Stimulated activated CD8-positive, alpha-beta memory T cell treated with anti-CD3 and anti-CD28 coated beads, Interleukin-4, amount 100 ng/mL, for 48 hours (primary cell): ENCODE data around the gene FILIP1L.

Experiments used
- DNase-seq: peaks from one replicate; pipeline ENCODE4 v3.0.0-alpha.2; 2020

Gene FILIP1L

DNA sequence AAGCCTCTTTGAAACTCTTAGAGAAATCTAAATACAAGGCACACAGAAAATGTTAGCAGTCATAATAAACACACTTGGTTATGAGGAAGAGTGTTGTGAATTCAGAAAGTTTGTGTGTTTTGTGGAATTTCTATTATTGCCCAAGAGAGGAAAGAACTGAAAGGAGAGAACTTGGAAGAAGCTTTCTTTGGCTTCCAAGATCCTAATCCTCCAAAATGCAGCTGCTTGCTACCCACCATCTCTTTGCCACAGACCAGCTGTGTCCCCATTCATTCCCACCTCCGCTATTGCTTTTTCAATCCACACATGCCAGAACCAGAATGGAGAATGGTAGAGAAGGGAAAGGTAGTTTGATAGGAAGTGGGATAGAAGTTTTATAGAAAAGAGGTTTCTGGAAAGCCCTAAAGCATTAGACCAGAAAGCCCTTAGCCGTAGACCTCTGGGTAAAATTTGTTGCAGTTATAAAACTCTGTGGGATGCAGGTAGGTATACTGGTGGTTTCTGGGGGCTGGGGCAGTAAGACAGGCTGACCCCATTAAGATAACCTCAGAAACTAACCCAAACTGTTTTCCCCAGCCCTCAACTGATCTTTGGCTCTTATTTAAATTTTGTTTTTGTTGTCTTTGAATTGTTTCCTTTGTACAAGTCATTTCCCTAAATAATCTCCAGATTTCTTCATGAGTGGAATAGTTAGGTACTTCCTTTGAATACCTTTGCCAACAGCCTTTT, 108.5 kb downstream of the FILIP1L start:
- DNase-seq, result no peak

DNA sequence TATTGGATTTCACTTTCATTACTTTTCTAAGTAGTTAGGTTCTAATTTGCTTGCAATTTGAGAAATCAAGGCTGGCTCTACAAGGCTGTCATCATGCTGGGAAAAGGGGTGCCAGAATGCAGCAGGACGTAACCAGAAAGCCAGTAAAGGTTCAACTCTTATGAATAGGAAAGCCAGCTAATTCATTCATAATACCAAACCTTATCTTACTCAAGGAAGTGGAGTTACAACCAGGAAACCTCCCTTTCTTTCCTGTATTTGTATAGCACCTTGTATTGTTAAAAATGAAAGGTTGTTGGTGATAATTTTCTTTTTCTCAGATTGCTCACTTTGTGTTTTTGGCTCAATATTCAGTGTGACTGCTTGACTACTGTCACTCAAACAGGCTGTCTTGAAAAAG, 109.4 kb downstream of the FILIP1L start:
- DNase-seq, result no peak

DNA sequence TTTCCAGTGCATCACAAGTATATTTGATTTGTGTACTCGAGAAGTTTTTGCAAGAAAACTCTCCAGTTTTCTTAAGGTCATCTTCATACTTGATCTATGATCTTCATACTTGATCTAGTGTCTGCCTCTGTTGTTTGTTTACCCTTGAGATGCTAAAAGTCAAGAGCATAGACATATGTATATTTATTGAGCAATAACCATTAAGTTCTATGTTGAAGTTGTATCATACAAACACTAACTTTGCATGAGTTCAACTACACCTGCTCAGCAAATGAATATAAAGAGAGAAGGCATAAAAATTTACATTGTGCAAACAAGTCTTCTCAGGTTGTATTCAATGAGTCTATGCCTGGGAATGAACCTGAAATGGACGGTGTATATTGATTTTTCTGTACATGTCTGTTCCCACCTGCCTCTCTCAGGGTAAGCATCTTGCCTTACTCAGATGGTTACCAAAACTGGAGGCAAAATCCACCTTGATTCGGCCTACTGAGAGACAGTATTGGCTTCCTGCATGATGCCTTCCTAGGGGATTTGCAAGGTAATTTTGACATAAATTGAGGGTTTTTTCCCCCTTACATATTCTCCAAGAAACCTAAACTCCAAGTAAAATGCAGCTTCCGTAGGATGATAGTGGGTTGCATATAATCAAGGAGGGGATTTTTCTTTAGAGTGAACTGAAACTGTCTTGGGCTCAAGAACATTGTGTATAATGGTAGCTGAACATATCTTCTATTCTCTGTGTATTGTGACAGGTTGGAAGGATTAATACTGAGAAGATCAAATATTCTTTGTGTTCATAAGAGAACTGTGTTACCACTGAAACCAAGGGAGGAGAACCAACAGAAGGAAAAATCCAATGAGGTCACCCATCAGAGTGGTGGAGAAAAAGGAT, 110.4 kb downstream of the FILIP1L start:
- no peak for DNase-seq

DNA sequence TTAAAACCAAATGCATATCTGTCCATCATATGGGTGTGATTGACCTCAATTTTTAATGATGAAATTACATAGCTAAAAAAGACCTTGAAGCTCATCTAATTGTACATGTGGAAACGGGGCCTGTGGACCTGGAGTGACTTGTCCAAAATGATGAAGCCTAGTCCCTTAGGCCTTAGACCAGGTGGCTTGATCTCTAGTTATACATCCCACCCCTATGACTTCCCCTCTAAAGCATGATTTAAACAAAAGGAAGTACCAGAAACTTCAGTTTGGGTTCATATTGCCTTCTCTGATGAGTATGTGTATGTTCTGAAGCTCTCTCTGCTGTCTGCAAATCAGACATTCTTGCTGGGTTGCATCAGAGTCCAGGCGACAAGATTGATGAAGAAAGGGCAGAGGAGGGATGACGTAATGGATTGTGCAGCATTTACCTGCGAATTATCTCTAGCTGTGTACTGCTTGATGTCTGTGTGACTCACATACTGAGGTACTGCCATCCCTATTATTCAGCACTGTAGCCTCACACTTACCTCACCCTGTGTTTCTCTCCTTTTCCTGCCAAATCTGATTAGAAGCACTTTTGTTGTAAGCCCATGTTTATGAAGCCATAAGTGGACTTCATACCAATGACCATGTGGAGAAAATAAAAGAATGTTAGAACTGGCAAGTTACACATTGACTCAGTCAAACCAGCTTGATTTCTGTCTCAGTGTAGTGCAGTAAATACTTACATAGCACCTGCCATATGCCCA, 111.5 kb downstream of the FILIP1L start:
- DNase-seq, result no peak

DNA sequence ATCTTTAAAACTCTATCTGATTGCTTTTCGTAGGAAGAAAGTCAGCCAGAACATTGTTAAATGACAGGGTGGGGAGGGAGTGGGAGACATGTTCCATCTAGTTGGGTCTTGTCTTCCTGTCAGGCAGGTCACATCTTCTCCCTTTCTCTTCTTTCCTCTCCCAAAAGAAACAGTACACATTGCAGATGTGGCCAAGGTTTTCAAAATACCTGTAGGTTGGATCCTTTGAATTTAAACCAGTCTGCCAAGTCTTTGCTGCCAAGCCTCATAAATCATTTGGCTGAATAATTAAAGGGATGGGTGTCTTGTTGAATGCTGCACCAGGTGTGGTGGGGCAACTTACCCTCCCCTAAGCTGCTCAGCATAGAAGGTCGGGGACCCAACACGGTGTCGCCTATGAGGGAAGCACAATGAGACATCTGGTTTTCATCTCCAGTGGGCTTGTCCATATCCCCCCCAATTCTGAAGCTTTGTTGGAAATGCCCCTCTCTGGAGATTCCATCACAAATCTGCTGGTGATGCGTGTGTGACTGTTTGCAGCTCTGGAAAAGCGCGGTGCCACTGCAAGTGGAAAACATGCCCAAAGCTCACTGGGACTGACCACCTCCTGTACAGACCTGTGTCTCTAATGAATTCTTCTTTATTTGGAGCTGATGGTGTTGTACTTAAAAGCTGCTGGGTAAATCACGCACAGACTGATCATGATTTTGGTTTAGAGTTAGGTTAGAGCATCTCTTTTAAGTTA, 112.6 kb downstream of the FILIP1L start:
- no peak for DNase-seq

DNA sequence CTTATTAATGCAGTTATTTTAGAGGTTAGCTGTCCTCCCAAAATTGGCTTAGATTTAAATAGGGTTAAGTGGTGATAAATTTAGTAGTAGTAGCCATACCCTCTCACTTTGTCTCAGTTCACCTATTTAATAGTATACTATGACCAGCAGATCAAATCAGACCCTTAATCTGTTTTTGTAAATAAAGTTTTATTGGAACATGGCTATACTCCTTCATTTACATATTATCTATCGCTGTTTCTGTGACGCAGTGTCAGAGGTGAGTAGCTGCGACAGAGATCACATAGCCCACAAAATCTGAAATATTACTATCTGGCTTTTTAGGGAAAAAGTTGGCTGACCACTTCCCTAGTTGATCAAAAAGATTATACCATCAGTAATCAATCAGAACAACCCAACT, 113.2 kb downstream of the FILIP1L start:
- DNase-seq, result no peak

DNA sequence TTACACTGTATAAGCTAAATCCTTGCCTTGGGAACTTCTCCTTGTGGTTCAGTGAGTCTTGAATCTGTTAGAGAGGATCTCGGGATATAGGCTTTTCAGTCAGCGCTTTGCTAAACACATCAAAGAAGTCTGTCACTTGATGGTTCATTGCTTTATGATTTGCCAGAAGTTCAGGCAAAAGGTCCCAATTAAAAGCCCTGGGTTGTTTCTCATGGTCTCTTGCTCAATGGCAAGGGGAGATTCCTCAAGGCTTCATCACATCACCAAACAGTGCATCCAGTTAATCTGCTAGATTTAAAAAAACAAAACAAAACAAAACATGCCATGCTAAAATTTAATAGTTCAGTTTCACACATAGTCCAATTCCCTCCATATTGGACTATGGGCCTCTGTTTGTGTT, 114.8 kb downstream of the FILIP1L start:
- DNase-seq, result no peak

DNA sequence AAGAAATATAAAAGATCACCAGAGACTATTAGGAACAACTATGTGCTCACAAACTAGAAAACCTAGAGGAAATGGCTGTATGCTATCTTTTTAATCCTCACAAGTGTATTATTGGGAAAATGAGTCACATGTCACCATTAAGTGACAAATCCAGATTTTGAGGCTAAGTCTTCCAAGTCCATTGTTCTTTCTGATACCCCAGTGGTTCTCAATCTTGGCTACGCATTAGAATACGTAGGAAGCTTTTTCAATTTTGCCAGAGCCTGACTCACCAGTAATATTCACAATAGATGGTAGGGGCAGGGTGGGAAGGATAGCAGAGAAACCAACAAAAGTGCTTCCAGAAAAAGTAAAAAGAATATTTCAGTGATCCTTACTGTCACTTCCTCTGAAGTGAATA, 117.0 kb downstream of the FILIP1L start:
- no peak for DNase-seq

DNA sequence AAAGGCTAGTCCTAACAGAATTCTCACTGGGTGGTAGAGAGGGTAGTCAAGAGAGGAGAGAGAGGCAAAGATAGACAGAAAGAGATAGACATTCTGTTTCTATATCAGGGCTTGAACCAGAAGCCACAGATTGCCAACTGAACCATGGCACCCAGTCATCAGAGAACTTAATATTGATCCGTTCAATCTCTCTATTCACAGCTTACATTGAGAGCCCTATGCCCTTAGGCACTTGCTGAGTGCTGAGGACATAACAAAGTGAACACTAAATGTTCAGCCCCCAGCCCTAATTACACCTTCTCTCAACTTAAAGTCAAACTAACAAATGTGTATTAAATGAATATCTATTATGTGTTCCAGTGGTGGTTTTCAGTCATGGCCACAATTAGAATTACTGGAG, 124.1 kb downstream of the FILIP1L start:
- no peak for DNase-seq

DNA sequence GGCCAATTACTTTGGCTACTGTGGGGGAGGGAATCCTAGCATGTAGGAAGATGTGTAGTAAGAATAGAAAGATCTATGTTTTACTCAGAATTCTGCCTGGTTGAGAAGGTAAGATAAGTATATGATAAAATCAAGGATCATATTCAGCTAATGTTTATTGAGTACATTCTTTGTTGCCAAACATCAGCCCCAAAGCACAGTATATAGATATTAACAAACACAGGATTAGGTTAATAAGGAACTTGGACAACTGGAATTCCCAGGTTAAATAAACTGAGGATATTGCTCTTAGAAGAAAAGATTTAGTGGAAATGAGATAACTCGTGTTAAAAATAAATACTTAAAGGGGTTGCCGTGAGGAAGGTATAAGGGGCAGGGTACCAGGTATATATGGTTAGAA, 129.6 kb downstream of the FILIP1L start:
- no peak for DNase-seq

DNA sequence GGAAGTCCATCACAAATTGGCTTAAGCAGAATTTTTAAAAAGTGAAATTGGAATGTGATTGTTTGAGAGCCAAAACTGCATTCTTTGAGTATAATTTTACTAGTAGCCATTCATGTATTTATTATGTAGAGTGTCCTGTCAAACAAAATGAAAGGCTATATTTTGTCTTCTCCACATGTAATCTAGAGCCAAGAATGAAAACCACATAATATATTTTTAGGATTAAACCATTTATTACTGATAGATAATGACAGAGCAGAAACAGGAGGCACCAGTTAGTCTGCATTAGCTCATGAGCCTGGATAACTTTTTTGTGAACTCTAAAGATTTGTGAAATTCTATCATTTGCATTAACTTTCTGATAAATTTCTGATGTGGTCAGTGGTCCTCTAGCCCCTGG, 130.2 kb downstream of the FILIP1L start:
- no peak for DNase-seq

DNA sequence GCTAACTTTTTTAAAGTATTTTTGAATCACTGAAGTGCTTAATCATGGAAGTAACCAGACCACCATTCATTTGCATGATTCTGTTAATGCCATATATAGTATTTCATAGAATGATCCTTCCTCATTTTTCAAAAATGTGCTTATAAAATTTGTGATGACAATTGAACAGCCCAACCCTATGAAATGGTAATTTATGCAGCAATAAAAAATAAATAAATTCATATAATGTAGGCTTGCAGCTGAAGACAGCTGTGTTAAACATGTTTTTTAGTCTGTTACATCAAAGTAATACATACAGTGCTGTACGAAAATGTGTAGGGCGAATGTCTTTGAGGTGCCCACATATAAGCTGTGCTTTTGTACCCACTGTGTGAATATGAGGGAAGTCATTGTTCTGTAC, 131.7 kb downstream of the FILIP1L start:
- DNase-seq, result no peak

DNA sequence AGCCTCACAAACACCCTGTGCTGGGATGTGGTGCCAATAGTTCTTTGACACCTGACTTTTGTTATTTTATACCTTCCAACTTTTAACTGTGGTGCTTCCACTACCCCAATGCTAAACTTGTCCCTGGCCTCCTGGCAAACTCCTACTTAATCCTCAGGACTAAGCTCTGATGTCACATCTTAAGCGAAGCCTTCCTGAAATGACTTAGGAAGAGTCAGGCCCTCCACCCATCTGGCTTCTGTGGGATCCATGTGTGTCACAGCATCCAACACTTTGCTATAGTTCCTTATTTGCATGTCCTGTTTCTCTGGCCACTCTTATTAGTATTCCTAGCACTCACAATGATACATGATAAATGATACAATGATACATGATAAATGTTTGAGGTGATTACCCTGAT, 133.2 kb downstream of the FILIP1L start:
- DNase-seq, result no peak

DNA sequence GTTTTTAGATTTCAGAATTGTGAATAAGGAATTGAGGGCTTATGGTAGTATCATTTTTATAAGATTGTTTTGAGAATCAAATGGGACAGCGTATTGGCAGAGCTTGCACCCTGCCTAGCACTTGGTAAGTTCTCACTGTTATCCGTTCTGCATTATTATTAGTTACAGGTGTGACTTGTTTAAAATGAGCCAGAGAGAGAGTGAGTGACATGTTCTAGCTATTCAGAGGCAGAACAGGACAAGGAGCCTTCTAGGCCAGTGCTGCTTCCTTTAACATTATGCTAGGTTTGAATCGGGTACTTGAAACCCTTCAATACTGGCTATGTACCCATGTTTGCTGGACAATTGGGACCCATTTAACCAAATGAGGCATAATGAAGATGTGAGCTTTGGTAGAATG, 133.7 kb downstream of the FILIP1L start:
- no peak for DNase-seq

DNA sequence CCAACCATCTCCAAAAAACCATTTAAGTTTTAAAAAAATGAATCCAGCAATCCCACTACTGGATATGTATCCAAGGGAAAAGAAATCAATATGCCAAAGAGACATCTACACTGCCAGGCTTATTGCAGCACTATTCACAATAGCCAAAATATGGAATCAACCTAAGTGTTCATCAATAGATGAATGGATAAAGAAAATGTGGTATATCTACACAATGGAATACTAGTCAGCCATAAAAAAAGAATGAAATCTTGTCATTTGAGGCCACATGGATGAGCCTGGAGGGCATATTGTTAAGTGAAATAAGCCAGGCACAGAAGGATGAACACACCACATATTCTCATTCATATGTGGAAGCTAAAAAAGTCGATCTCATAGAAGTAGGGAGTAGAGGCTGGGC, 136.1 kb downstream of the FILIP1L start:
- DNase-seq, result no peak

DNA sequence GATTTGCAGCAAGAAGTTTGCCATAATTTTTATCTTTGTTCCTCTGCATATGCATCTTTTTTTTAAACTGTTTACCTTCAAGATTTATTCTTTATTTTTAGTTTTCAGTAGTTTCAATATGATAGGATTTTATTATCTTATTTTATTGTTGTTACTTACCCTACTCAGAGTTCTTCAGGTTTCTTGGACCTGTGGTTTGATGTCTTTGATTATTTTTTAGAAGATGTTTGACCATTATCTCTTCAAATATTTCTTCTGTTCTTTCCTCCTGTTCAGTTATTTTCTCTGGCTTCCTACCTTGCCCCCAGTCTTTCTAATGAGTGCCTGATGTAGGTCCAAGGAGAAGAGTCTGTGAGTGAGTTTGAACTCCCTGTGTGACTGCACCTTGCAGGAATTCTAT, 137.7 kb downstream of the FILIP1L start:
- DNase-seq, result no peak

DNA sequence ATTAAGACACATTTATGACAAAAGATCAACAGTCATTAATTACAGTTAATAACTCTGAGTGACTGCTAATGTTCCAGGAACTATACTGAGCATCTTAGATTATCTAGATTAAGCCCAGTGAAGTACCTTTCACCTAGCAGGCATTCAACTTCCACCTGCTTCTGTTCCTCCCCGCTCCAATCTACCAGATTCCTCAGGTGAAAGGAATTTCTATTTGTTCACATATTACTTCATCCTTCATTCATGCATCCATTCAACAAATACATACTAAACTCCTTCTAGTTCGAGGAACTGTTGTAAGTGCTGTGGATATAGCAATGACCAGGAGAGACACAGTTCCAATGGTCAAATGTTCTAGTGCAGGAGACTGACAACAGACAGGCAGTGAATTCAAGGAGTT, 139.3 kb downstream of the FILIP1L start:
- DNase-seq, result no peak

DNA sequence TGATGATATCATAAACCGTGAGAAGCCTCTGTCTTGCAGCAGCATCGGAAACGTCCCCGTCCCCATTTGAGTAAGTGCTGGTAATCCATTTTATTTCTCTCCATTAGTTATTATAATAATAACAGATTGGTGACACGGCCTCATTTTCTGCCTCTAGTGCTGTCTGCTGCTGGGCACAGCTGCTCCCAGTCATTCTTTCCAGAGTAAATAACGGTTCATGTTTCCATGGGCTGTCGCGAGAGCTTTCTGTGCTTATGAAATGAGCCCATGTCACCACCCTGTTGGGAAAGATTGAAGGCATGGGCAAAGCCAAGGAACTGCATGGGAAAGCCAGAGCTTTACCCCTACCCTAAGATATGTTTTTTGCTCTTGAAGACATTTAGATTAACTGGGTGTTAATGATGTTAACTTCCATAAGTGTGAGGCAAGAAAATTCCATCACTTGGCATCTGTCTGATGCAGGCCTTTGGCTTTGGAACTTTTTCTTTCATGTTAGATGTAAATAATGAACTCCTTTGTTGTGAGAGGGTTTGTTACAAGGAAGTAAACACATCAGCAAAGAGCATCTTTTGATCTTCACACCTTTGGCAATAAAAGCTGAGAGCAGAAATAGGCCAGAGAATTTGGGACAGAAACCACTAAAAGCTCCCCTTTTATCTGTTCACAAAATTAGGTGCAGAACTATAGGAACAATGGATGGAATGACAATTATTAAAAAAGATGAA, 141.8 kb downstream of the FILIP1L start:
- DNase-seq, result no peak

DNA sequence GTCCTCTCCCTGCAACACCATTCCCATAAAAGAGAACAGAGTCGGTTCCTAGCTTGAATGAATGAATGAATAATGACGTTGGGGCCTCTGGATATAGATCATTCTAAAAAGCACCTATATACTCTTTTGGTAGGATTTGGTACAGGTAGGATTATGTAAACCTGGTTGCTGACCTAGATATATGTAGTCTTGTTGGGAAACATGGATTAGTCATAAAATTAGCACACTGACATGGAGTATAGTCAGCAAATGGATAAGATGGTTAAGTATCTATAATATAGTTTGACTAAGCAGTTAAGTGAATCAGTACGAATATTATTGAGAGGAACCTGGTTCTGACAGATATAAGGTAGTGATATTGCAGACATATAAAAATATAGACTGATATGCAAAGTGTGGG, 142.5 kb downstream of the FILIP1L start:
- DNase-seq, result no peak

DNA sequence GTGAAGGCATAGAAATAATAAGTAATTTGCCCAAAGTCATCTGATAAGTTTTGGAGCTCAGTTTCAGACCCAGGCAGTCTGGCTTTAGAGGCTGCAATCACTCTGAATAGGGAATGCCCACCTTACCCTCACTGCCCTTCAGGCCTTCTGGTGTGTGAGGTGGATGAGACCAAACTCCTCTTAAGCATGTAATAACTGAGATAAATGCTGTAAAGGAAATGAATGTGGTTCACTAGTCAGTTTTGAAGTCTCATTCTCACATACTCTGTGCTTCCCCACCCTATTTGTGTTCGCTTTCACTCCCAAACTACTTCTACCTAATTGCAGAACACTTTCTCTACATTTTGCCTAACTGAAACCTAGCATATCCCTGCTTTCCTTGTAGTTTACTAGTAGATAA, 144.1 kb downstream of the FILIP1L start:
- DNase-seq, result no peak

DNA sequence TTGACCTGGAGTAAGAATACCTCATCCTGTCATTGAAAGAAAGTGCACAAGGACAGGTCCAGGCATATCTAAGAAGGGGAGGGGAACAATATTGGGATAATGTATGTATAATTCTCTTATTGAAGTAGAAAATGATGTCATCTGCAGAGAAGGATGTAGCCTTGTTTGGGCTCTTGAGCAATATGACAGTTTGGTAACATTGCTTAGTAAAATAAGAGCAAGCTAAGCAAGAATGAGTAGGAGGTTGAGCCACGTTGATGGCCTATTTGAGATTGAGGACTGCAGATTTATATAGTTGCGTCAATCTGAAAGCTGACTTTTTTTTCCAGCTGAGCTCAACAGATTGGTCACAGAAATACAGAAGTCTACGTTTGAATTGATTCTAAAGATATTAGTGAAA, 145.2 kb downstream of the FILIP1L start:
- DNase-seq, result no peak

DNA sequence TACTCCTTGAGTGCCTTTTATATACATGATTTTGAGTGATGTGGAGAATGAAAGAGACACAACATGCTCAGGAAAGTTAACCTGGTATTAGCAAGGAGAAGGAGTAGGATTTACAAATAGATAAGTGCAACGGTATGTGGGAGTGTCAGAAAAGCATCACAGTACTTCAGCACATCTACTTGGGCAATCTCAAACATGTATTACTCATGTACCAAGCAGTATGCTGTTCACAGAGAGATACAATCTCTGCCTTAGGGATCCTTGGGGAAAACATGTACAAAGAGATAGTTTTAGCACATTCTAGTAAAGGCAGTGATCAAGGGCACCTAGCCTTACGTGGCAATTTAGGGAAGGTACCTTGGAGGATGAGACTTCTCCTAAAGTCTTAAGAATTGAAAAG, 146.5 kb downstream of the FILIP1L start:
- no peak for DNase-seq
